ENCODE data around the gene JAG1. TPM values are rescaled to one million over a fixed set of nuclear protein-coding genes. Genes with fewer than 3 reads are reported as not detected.

The JAG1 gene
- total RNA-seq, 3 donors from 2014 or later (not counting 1 experiment from before 2014, with no cell fraction given): 8.1 to 12.3 (median 8.7) TPM

- no peaks in the 10 kb centered on the region for H3K4me1 ChIP-seq (ENCODE audit: control insufficient read depth, insufficient read depth, low read length)
- no peaks in the 10 kb centered on the region for H3K36me3 ChIP-seq (ENCODE audit: control insufficient read depth, insufficient read depth, low read length)
- WGBS (ENCODE audit: insufficient coverage): 90% methylated on average over 4 of the region's 4 CpGs
- H3K27me3 Mint-ChIP-seq (ENCODE audit: low read depth in 2 of 2): peaks cover 12 to 38% of the 10 kb centered on the region in 2 donors
- ATAC-seq (no peak), DNase-seq (no peak)
- no peaks in the 10 kb centered on the region for H3K4me1 Mint-ChIP-seq
- intact Hi-C loops (cut with micrococcal nuclease): no loop called here
- H3K9me3 Mint-ChIP-seq: no peaks in the 10 kb centered on the region
- no peak overlapping the region for H3K27ac ChIP-seq (ENCODE audit: low read length)
- no peaks in the 10 kb centered on the region for H3K36me3 Mint-ChIP-seq
- no peak overlapping the region for H3K4me3 ChIP-seq (ENCODE audit: low read length)
- H3K27me3 ChIP-seq (ENCODE audit: control insufficient read depth, insufficient read depth, low read length): peaks cover 2% of the 10 kb centered on the region
- no peak overlapping the region for H3K4me3 Mint-ChIP-seq
- no peaks in the 10 kb centered on the region for H3K9me3 ChIP-seq (ENCODE audit: control insufficient read depth, insufficient read depth, low read length)
- TF ChIP-seq, protein P1, sequence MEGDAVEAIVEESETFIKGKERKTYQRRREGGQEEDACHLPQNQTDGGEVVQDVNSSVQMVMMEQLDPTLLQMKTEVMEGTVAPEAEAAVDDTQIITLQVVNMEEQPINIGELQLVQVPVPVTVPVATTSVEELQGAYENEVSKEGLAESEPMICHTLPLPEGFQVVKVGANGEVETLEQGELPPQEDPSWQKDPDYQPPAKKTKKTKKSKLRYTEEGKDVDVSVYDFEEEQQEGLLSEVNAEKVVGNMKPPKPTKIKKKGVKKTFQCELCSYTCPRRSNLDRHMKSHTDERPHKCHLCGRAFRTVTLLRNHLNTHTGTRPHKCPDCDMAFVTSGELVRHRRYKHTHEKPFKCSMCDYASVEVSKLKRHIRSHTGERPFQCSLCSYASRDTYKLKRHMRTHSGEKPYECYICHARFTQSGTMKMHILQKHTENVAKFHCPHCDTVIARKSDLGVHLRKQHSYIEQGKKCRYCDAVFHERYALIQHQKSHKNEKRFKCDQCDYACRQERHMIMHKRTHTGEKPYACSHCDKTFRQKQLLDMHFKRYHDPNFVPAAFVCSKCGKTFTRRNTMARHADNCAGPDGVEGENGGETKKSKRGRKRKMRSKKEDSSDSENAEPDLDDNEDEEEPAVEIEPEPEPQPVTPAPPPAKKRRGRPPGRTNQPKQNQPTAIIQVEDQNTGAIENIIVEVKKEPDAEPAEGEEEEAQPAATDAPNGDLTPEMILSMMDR (IDR thresholded peaks at IDR 0.05): no peak
- H3K27ac Mint-ChIP-seq: no peak overlapping the region
Observed at GRCh38 chr20:10680571-10680970, 6.8 kb upstream of the JAG1 start.

DNA sequence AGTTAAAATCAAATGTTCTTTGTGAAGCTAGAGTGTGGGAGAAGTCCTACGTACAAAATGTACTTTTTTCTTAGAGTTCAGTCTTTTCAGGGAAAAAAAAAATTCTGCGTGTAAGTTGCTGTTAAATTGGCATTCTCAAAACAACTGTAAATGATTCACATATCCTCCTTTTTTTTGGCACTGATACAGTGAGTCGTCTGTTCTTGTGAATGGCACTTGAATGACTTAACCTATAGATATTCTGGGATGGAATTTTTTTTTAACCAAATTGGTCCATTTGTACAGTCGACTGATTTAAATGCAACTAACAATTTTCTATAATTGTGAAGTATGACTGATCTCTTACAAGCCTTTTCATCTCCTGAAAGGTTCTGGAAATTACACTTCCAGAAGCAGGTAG is 5.5 kb upstream of the JAG1 start:
- H3K4me1 Mint-ChIP-seq: peaks cover 5 to 8% of the 10 kb centered on the region in 2 donors
- no peak overlapping the region for H3K4me3 Mint-ChIP-seq
- Histone ChIP-seq H3K4me1 (ENCODE audit: control insufficient read depth, insufficient read depth, low read length) (peaks cover 9% of the 10 kb centered on the region), H3K9me3 (ENCODE audit: control insufficient read depth, insufficient read depth, low read length) (no peaks in the 10 kb centered on the region), H3K27me3 (ENCODE audit: control insufficient read depth, insufficient read depth, low read length) (peaks cover 6% of the 10 kb centered on the region), H3K27ac (ENCODE audit: low read length) (no peak overlapping the region), H3K36me3 (ENCODE audit: control insufficient read depth, insufficient read depth, low read length) (no peaks in the 10 kb centered on the region), H3K4me3 (ENCODE audit: low read length) (no peak overlapping the region)
- no CpG with 5 or more reads among the region's 4 CpGs for WGBS (ENCODE audit: insufficient coverage)
- DNase-seq (no peak), ATAC-seq (no peak)
- no peaks in the 10 kb centered on the region for H3K9me3 Mint-ChIP-seq
- intact Hi-C loops (cut with micrococcal nuclease): loop anchor here (10.0 kb wide), 1 partner anchor 244 kb away; the partner anchor contains the start of genes MKKS and SLX4IP
- TF ChIP-seq, protein P1 (IDR thresholded peaks at IDR 0.05): no peak
- H3K27ac Mint-ChIP-seq: no peak overlapping the region
- H3K27me3 Mint-ChIP-seq (ENCODE audit: low read depth in 2 of 2): peaks cover 16 to 38% of the 10 kb centered on the region in 2 donors
- H3K36me3 Mint-ChIP-seq: no peaks in the 10 kb centered on the region

- peaks cover 6% of the 10 kb centered on the region for H3K27me3 ChIP-seq (ENCODE audit: control insufficient read depth, insufficient read depth, low read length)
- 23% methylated on average over 3 of the region's 3 CpGs for WGBS (ENCODE audit: insufficient coverage)
- Mint-ChIP-seq H3K27me3 (ENCODE audit: low read depth in 2 of 2) (peaks cover 20 to 33% of the 10 kb centered on the region in 2 donors), H3K4me3 (peak overlapping the region; percentile 47), H3K36me3 (no peaks in the 10 kb centered on the region), H3K9me3 (no peaks in the 10 kb centered on the region), H3K27ac (no peak overlapping the region), H3K4me1 (peaks cover 17 to 27% of the 10 kb centered on the region in 2 donors)
- H3K4me3 ChIP-seq (ENCODE audit: low read length): no peak overlapping the region
- TF ChIP-seq, protein P1 (IDR thresholded peaks at IDR 0.05): no peak
- no peak for DNase-seq
- no peaks in the 10 kb centered on the region for H3K9me3 ChIP-seq (ENCODE audit: control insufficient read depth, insufficient read depth, low read length)
- H3K36me3 ChIP-seq (ENCODE audit: control insufficient read depth, insufficient read depth, low read length): no peaks in the 10 kb centered on the region
- intact Hi-C loops (cut with micrococcal nuclease): loop anchor here (10.0 kb wide), 1 partner anchor 242 kb away; the partner anchor contains the start of genes MKKS and SLX4IP
- peaks cover 25% of the 10 kb centered on the region for H3K4me1 ChIP-seq (ENCODE audit: control insufficient read depth, insufficient read depth, low read length)
- H3K27ac ChIP-seq (ENCODE audit: low read length): no peak overlapping the region
- ATAC-seq: no peak
Observed at GRCh38 chr20:10676518-10676917, 2.7 kb upstream of the JAG1 start.

DNA sequence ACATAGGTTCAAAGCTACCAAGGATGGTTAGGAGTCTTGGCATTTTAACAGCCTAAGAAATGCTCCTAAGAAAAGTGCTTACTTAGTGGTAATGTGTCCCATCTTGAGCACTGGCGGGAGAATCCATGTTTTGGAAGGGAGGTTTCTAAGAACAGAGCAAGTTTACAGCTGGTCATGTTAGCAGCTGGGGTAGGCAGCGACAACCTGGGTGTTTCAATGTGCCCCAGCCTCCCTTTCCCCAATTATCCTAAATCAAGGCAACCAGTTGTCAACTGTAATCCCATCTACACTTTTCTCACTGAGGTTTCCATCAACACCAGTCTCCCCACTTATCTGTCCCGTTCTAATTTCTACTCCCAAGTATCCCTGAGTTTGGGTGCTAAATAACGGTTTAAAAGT is 1.6 kb upstream of the JAG1 start:
- H3K27me3 Mint-ChIP-seq (ENCODE audit: low read depth in 2 of 2): peaks cover 22 to 23% of the 10 kb centered on the region in 2 donors
- peaks cover 23 to 38% of the 10 kb centered on the region in 2 donors for H3K4me1 Mint-ChIP-seq
- H3K27ac Mint-ChIP-seq: peak overlapping the region in 1 of 2 donors; percentile 47
- DNase-seq (no peak), ATAC-seq (no peak)
- Histone ChIP-seq H3K9me3 (ENCODE audit: control insufficient read depth, insufficient read depth, low read length) (no peaks in the 10 kb centered on the region), H3K4me3 (ENCODE audit: low read length) (no peak overlapping the region), H3K4me1 (ENCODE audit: control insufficient read depth, insufficient read depth, low read length) (peaks cover 33% of the 10 kb centered on the region), H3K27ac (ENCODE audit: low read length) (no peak overlapping the region), H3K36me3 (ENCODE audit: control insufficient read depth, insufficient read depth, low read length) (no peaks in the 10 kb centered on the region), H3K27me3 (ENCODE audit: control insufficient read depth, insufficient read depth, low read length) (peaks cover 8% of the 10 kb centered on the region)
- 97% methylated on average over 4 of the region's 4 CpGs for WGBS (ENCODE audit: insufficient coverage)
- H3K9me3 Mint-ChIP-seq: no peaks in the 10 kb centered on the region
- peak overlapping the region; percentile 82 for H3K4me3 Mint-ChIP-seq
- H3K36me3 Mint-ChIP-seq: no peaks in the 10 kb centered on the region
- intact Hi-C loops (cut with micrococcal nuclease): loop anchor here (10.0 kb wide), 1 partner anchor 241 kb away; the partner anchor contains the start of genes MKKS and SLX4IP
- TF ChIP-seq, protein P1 (IDR thresholded peaks at IDR 0.05): no peak
